Measurements from ENCODE around the gene SEC23B.

Gene SEC23B

DNA sequence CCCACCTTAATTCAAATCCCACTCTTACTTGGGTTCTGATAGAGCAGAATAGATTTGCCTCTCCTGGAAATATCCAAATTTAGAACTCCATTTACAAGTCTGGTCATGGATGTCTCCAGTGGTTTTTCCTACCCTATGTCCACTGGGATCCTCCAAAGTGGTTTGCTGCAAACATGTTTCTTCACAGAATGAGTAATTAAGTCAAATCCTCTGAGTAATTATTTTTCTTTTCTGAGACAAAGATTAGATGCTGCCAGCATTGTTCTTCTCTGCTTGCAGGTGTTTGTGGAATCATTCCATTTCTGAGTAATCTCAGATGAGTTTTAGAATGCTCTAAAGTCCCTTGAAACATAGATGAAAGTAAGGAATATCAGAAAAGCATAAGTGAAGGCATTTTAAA is 102.0 kb downstream of the SEC23B start:
- Histone ChIP-seq H3K4me3 (ENCODE audit: low read depth, low read length) (no peak overlapping the region), H3K36me3 (no peaks in the 10 kb centered on the region), H3K9me3 (no peaks in the 10 kb centered on the region), H3K4me1 (no peaks in the 10 kb centered on the region), H3K27me3 (no peaks in the 10 kb centered on the region)
- no peak for TF ChIP-seq CTCF (IDR thresholded peaks at IDR 0.05; ENCODE audit: low read depth, low read length)
- no peak for DNase-seq

Measured in BE2C (cell line).